Vagina (tissue), 2 donors: ENCODE data around the gene MPST.

Source experiments
- CTCF ChIP-seq, 3 experiments: fragments of 450-650 bp in 2 of 3; fragments of 200-600 bp in 1 of 3; sonication (generic) in 1 of 3; IDR thresholded peaks; one replicate each; pipeline ENCODE4 v1.5.1; 2017 to 2019; ENCODE audit warnings: antibody characterized with exemption in 3 of 3, mild to moderate bottlenecking in 2 of 3, moderate library complexity in 2 of 3
- POLR2A ChIP-seq, 2 donors: fragments of 450-650 bp; IDR thresholded peaks; one replicate each; pipeline ENCODE4 v1.6.1; 2017; ENCODE audit warnings: antibody characterized with exemption in 2 of 2, mild to moderate bottlenecking in 2 of 2, moderate library complexity in 2 of 2

- TF ChIP-seq CTCF (IDR thresholded peaks at IDR 0.05) (no peak), POLR2A (IDR thresholded peaks at IDR 0.05) (no peak)
These were observed 45.6 kb downstream of the MPST start for GRCh38 chr22:37065180-37065579.
